Measurements from ENCODE around the gene DIMT1.

DIMT1 gene

GRCh38 chr5:62369039-62369438 is 34.7 kb downstream of the DIMT1 start:
- DNase-seq: no peak

GRCh38 chr5:62362701-62363100 is 41.0 kb downstream of the DIMT1 start:
- DNase-seq: no peak

GRCh38 chr5:62354028-62354874 is 49.5 kb downstream of the DIMT1 start:
- DNase-seq: peak in 1 of 2 experiments; percentile 68

GRCh38 chr5:62348723-62349481 is 54.8 kb downstream of the DIMT1 start:
- DNase-seq: no peak

GRCh38 chr5:62347928-62348327 is 55.8 kb downstream of the DIMT1 start:
- DNase-seq: no peak

GRCh38 chr5:62346748-62347147 is 57.0 kb downstream of the DIMT1 start:
- DNase-seq: no peak

- DNase-seq: no peak
Observed at GRCh38 chr5:62343428-62343827, 60.3 kb downstream of the DIMT1 start.

GRCh38 chr5:62342476-62342837 is 61.2 kb downstream of the DIMT1 start:
- DNase-seq: no peak

- DNase-seq: no peak
Observed at GRCh38 chr5:62341783-62342475, 61.8 kb downstream of the DIMT1 start.

- DNase-seq: no peak
Observed at GRCh38 chr5:62340979-62341378, 62.7 kb downstream of the DIMT1 start.

GRCh38 chr5:62340392-62340791 is 63.3 kb downstream of the DIMT1 start:
- peak in 1 of 2 experiments; percentile 55 for DNase-seq

Data from SW 1271 (cell line).